NCI-H128 (cell line): Measurements from ENCODE around the gene SOAT1.
A peak's percentile ranks its signal among the peaks of the same experiment; 100 is the strongest.
"Not testable (repeated sequence)": the region's sequence is repeated elsewhere in the genome, so short reads cannot be mapped to it uniquely, and the experiment has no call there.

ENCODE experiments used
- DNase-seq: peaks from one replicate; lab custom pipeline; 2025; ENCODE audit not compliant: unreplicated experiment; lab: John Stamatoyannopoulos, UW

SOAT1 gene

DNA sequence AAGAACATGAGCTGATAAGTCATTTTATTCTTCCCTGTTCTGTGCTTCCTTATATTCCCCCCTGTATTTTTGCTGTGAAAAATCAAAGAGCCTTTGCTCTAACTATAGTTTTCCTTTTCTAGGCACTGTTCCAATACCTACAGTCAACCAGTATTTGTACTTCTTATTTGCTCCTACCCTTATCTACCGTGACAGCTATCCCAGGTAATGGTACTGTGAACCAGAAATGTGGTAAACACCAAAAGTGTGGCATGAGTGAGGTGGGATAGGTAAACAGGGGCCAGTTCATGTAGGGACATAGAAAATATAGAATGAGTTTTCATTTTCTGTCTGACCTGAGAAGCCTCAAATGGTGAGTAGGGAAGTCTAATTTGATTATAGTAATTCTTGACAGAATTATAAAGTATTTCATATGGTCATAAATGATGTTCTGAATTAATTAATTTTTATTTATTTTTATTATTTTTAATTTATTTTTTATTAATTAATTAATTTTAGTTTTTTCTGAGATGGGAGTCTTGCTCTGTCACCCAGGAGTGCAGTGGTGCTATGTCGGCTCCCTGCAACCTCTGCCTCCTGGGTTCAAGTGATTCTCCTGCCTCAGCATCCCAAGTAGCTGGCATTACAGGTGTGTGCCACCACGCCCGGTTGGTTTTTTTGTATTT is 49.3 kb downstream of the SOAT1 start:
- DNase-seq: no peak

DNA sequence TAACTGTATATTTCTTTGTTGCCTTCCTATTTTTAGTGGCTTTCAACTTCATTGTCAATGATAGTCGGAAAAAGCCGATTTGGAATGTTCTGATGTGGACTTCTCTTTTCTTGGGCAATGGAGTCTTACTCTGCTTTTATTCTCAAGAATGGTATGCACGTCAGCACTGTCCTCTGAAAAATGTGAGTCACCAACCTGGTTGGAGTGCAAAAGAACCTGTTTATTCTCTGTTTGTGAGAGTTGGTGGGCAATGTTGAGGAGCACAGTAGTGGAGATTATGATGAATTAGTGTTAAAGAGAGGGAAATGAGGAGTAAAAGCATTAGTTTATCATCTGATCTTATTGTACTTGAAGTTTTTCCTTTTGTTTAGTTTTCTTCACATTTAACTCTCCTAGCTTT is 57.7 kb downstream of the SOAT1 start:
- no peak for DNase-seq

GRCh38 chr1:179352236-179352635 is 58.6 kb downstream of the SOAT1 start:
- DNase-seq: no peak

GRCh38 chr1:179353546-179353945 is 59.9 kb downstream of the SOAT1 start:
- DNase-seq: no peak

DNA sequence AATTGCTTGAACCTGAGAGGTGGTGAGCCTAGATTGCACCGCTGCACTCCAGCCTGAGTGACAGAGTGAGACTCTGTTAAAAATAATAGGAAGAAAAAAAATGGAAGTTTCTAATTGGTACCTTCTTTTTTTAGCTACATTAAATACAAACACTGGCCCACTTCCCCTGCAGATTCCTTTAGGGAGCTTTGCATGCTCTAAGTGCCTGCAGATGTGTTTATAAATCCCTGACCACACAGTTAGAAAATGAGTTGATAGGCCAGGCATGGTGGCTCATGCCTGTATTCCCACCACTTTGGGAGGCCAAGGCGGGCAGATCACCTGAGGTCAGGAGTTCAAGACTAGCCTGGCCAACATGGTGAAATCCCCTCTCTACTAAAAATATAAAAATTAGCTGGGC is 68.0 kb downstream of the SOAT1 start:
- not testable (repeated sequence) for DNase-seq

GRCh38 chr1:179365342-179366092 is 71.9 kb downstream of the SOAT1 start, which contains the start of gene AXDND1:
TSS of gene AXDND1 (plus strand) at chr1:179365971. CDS start at chr1:179366510, 539 bp downstream.
- peak; percentile 55 for DNase-seq

- no peak for DNase-seq
Observed at GRCh38 chr1:179366093-179366800, 72.7 kb downstream of the SOAT1 start.

DNA sequence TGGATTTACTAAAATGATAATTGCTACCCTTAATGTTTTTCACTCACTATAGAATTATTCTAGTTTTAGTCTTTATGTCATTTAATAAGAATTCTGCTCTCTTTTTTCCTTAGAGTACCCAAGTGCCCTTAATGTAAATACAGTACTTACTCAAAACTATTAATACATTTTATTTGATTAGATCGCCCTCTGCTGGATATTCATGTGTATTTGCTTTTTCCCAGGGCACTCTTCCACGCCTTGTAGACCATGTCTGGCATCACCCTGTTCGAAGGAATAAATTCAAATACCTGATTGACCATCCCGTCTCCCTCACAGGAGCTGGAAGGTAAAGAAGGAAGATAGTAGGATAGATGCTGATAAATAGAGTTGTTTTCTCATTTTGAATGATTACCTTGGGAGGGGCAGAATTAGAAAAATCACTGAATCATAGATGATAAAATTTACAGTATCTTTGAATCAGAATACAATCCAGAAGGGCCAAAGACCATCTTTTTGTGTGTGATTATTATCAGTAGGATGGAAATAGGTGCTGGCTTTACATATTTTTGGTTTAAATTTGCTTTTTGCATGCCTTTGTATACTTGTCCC is 76.2 kb downstream of the SOAT1 start:
- DNase-seq: peak; percentile 80

- DNase-seq: no peak
Observed at GRCh38 chr1:179372160-179372559, 78.6 kb downstream of the SOAT1 start.

DNA sequence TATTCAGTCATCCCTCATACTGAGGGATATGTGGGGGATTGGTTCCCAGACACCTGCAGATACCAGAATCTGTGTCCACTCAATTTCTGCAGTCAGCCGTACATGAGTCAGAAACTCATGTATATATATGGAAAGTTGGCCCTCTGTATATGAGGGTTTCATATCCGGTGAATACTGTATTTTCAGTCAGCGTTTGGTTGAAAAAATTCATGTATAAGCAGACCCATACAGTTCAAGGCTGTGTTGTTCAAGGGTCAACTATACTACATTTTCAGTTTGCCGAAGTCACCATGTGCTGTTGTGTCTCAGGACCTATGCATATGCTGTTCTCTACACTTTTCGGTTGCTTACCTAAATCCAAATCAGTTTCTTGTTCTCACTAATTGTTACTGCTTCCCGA is 82.6 kb downstream of the SOAT1 start:
- DNase-seq: no peak

DNA sequence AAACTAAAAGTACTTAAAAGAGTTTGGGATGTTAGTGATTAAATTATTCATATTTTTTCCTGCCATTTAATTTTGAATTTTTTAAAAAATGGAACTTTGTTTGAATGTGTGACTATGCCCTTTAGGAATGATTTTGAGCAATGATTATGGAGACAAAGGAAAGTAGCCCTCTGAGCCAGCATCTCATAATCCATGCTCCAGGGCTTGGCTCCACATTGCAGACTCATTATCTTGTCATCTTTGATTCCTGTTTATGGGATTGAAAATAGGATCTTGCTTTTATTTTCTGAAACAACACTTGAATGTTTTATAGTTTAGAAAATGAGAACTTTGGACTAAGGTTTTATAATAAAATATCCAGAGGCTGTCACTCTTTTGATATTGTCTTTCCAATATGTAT is 86.7 kb downstream of the SOAT1 start:
- no peak for DNase-seq

DNA sequence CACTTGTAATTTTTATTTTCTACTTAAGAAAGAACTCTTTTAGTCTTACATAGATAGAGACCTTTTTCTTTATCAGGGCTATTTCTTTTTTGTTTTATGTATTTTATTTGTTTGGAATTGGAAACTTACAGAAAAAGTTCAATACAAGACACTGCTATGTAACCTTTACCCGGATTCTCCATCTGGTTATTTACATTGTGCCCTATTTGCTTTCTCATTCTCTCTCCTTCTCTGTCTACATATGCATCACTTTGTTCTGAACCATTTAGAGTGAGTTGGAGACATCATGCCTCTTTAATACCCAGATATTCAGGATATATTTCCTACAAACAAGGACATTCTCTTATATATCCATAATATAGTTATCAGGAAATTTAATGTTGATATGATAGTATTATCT is 90.4 kb downstream of the SOAT1 start:
- no peak for DNase-seq

- DNase-seq: no peak
Observed at GRCh38 chr1:179385510-179385909, 91.9 kb downstream of the SOAT1 start.

- DNase-seq: no peak
Observed at GRCh38 chr1:179393721-179394120, 100.1 kb downstream of the SOAT1 start.

GRCh38 chr1:179399399-179399798 is 105.8 kb downstream of the SOAT1 start:
- not testable (repeated sequence) for DNase-seq
